CD4-positive, alpha-beta T cell treated with Interleukin-1 beta for 1 hour (primary cell): ENCODE measurements around the gene BIRC2.
A peak's percentile ranks its signal among the peaks of the same experiment; 100 is the strongest.

Source experiments
- DNase-seq, 2 donors: peaks; one replicate each; pipeline ENCODE4 v3.0.0-alpha.2; 2020 to 2022

The BIRC2 gene

GRCh38 chr11:102377891-102378290, 30.9 kb downstream of the BIRC2 start:
- DNase-seq: no peak

GRCh38 chr11:102378818-102379217, 31.8 kb downstream of the BIRC2 start:
- DNase-seq: no peak

- no peak for DNase-seq
Observed at GRCh38 chr11:102382384-102382783, 35.4 kb downstream of the BIRC2 start.

- no peak for DNase-seq
Observed at GRCh38 chr11:102383839-102384238, 36.8 kb downstream of the BIRC2 start.

- DNase-seq: no peak
Observed at GRCh38 chr11:102384419-102385079, 37.5 kb downstream of the BIRC2 start.

- DNase-seq: no peak
Observed at GRCh38 chr11:102385085-102386007, 38.3 kb downstream of the BIRC2 start.

GRCh38 chr11:102386136-102386734, 39.2 kb downstream of the BIRC2 start:
- DNase-seq: no peak

- no peak for DNase-seq
Observed at GRCh38 chr11:102387043-102387781, 40.2 kb downstream of the BIRC2 start.

- DNase-seq: no peak
Observed at GRCh38 chr11:102389253-102389652, 42.2 kb downstream of the BIRC2 start.

GRCh38 chr11:102390667-102391465, 43.9 kb downstream of the BIRC2 start:
- peak; percentile 65 to 66 for DNase-seq

- no peak for DNase-seq
Observed at GRCh38 chr11:102391549-102392237, 44.7 kb downstream of the BIRC2 start.

GRCh38 chr11:102393272-102393730, 46.3 kb downstream of the BIRC2 start:
- DNase-seq: no peak

GRCh38 chr11:102395720-102396393, 48.8 kb downstream of the BIRC2 start:
- DNase-seq: no peak

- no peak for DNase-seq
Observed at GRCh38 chr11:102396708-102397563, 49.9 kb downstream of the BIRC2 start.

GRCh38 chr11:102398297-102398696, 51.3 kb downstream of the BIRC2 start:
- DNase-seq: no peak

GRCh38 chr11:102399189-102399588, 52.2 kb downstream of the BIRC2 start:
- no peak for DNase-seq

GRCh38 chr11:102400603-102401002, 53.6 kb downstream of the BIRC2 start:
- DNase-seq: no peak

GRCh38 chr11:102401905-102402304, 54.9 kb downstream of the BIRC2 start:
- no peak for DNase-seq

- no peak for DNase-seq
Observed at GRCh38 chr11:102402548-102402947, 55.5 kb downstream of the BIRC2 start.

GRCh38 chr11:102405501-102405900, 58.5 kb downstream of the BIRC2 start:
- no peak for DNase-seq
